Fibroblast of pulmonary artery (primary cell): ENCODE results near the gene CYP2D6.
A peak's percentile ranks its signal among the peaks of the same experiment; 100 is the strongest.
"Not testable (repeated sequence)": the region's sequence is repeated elsewhere in the genome, so short reads cannot be mapped to it uniquely, and the experiment has no call there.

Experiments used
- DNase-seq: peaks from one replicate; pipeline ENCODE4 v3.0.0-alpha.2; 2010; ENCODE audit warnings: low read depth
- H3K4me3 ChIP-seq: replicated peaks from 2 replicates; pipeline ENCODE4 v1.5.1; 2011; ENCODE audit warnings: low read depth, mild to moderate bottlenecking, control low read depth, low read length, moderate library complexity
- CTCF ChIP-seq: IDR thresholded peaks from 2 replicates; pipeline ENCODE4 v1.5.1; 2011; ENCODE audit warnings: mild to moderate bottlenecking, control low read depth, low read length, inconsistent platforms; ENCODE audit errors: missing control alignments

CYP2D6 gene

GRCh38 chr22:42138122-42138770 is 7.6 kb upstream of the CYP2D6 start:
- no peak for DNase-seq
- TF ChIP-seq CTCF, result no peak
- H3K4me3 ChIP-seq, result no peak overlapping the region

GRCh38 chr22:42135688-42136087 is 5.1 kb upstream of the CYP2D6 start:
- H3K4me3 ChIP-seq, DNase-seq: not testable (repeated sequence)

- no peak overlapping the region for H3K4me3 ChIP-seq
- DNase-seq, result peak; percentile 13
- no peak for TF ChIP-seq CTCF
Measured at GRCh38 chr22:42134100-42135020, 3.8 kb upstream of the CYP2D6 start.

GRCh38 chr22:42132457-42132856 is 1.8 kb upstream of the CYP2D6 start:
- no peak overlapping the region for H3K4me3 ChIP-seq
- no peak for DNase-seq
- TF ChIP-seq CTCF, result no peak

- no peak for TF ChIP-seq CTCF
- H3K4me3 ChIP-seq, result no peak overlapping the region
- no peak for DNase-seq
Measured at GRCh38 chr22:42131562-42131961, 952 bp upstream of the CYP2D6 start.

GRCh38 chr22:42130182-42130581 is 428 bp downstream of the CYP2D6 start:
- H3K4me3 ChIP-seq, DNase-seq: not testable (repeated sequence)

GRCh38 chr22:42128776-42129694 is 1.6 kb downstream of the CYP2D6 start:
- DNase-seq, H3K4me3 ChIP-seq: not testable (repeated sequence)

GRCh38 chr22:42128007-42128406 is 2.6 kb downstream of the CYP2D6 start:
- DNase-seq, H3K4me3 ChIP-seq: not testable (repeated sequence)
